ENCODE data around the gene ZNHIT1.

Gene ZNHIT1

DNA sequence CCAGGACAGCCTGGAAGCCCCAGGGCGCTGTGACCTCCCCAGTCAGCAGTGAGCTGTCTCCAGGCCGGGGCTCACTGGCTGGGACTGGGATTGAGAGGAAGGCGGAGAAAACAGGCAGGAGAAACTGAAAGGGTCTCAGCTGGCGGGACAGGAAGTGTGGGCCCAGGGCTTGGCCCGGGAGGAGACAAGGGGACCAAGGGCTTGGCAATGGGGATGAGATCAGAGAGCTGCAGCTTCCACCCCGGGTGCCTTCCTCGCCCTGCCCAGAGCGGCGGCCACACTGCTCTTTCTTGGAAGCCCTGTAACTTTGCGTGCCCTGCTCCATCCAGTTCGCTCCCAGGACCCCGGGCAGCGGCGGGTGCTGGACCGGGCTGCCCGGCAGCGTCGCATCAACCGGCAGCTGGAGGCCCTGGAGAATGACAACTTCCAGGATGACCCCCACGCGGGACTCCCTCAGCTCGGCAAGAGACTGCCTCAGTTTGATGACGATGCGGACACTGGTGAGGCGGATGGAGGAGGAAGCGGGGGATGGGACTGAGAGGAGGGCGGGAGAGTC lies 4.4 kb downstream of the ZNHIT1 start:
- peaks cover 62% of the 10 kb centered on the region for H3K36me3 Mint-ChIP-seq (ENCODE audit: low read depth)
- H3K27ac Mint-ChIP-seq = no peak overlapping the region
- H3K4me1 Mint-ChIP-seq (ENCODE audit: low read depth) = peaks cover 24% of the 10 kb centered on the region
- no peaks in the 10 kb centered on the region for H3K9me3 Mint-ChIP-seq
- H3K4me3 Mint-ChIP-seq = no peak overlapping the region
- no peak for DNase-seq
- H3K27me3 Mint-ChIP-seq = no peaks in the 10 kb centered on the region

GRCh38 chr7:101223528-101223927 lies 5.6 kb downstream of the ZNHIT1 start:
- Mint-ChIP-seq H3K36me3 (ENCODE audit: low read depth) (peaks cover 66% of the 10 kb centered on the region), H3K4me1 (ENCODE audit: low read depth) (peaks cover 23% of the 10 kb centered on the region), H3K4me3 (no peak overlapping the region), H3K9me3 (no peaks in the 10 kb centered on the region), H3K27me3 (no peaks in the 10 kb centered on the region), H3K27ac (no peak overlapping the region)
- DNase-seq = no peak

- H3K4me3 Mint-ChIP-seq = no peak overlapping the region
- no peak overlapping the region for H3K27ac Mint-ChIP-seq
- no peaks in the 10 kb centered on the region for H3K27me3 Mint-ChIP-seq
- no peak for DNase-seq
- H3K9me3 Mint-ChIP-seq = no peaks in the 10 kb centered on the region
- peaks cover 8% of the 10 kb centered on the region for H3K4me1 Mint-ChIP-seq (ENCODE audit: low read depth)
- H3K36me3 Mint-ChIP-seq (ENCODE audit: low read depth) = peaks cover 77% of the 10 kb centered on the region
Measured at GRCh38 chr7:101225650-101226049, 7.7 kb downstream of the ZNHIT1 start.

DNA sequence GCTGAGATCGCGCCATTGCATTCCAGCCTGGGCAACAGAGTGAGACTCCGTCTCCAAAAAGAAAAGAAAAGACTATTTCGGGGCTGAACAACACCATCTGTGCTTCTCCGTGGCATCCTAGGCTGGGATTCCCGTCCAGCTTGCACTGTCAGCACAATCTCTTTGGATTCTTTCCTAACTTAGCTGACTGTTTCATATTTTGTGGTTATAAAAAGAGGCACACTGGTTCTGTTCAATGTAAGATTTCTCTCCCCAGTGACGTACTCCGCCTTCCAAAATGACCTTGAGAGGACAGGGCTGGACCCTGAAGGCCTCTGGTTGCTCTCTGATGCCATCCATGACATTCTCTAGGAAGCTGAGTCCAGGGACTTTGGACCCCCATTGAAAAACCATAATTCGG lies 8.8 kb downstream of the ZNHIT1 start:
- H3K27me3 Mint-ChIP-seq = no peaks in the 10 kb centered on the region
- H3K4me3 Mint-ChIP-seq = no peak overlapping the region
- H3K27ac Mint-ChIP-seq = no peak overlapping the region
- H3K36me3 Mint-ChIP-seq (ENCODE audit: low read depth) = peaks cover 74% of the 10 kb centered on the region
- peaks cover 6% of the 10 kb centered on the region for H3K4me1 Mint-ChIP-seq (ENCODE audit: low read depth)
- H3K9me3 Mint-ChIP-seq = no peaks in the 10 kb centered on the region
- no peak for DNase-seq

- no peaks in the 10 kb centered on the region for H3K4me1 Mint-ChIP-seq (ENCODE audit: low read depth)
- no peak for DNase-seq
Measured at GRCh38 chr7:101231644-101232043, 13.7 kb downstream of the ZNHIT1 start.

DNA sequence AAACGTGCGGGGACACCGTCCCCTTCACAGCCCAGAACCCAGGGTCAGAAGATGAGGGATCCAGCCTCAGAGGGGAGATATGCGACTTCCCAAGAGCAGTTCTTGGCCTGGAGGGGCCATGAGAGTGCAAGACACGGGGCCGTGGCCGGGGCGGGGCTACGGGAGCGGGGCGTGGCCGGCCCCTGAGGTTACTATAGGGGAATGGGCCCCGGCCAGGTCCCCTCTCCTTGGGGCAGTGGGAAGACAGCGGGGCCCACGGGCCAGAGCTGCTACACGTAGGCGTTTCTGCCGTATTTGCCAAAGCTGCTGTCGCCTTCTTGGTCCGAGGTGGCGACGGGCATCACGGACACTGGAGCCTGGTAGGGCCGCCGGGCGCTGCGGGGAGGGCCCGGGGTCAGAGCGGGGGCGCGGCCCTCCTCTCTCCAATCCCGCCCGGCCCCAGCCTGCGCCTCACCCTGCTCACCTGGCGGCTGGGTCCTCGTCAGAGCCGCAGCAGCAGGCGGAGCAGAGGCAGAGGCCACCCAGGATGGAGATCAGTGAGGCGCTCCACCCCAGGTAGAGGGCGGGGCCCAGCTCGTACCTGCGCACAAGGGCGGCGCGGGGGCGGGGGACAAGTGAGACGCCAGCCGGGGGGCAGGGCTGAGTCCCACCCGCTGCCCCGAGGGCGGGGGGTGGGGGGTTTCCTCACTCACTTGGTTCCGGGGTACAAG lies 14.3 kb downstream of the ZNHIT1 start:
- DNase-seq = no peak
- no peaks in the 10 kb centered on the region for H3K27me3 Mint-ChIP-seq
- no peak overlapping the region for H3K4me3 Mint-ChIP-seq
- H3K4me1 Mint-ChIP-seq (ENCODE audit: low read depth) = no peaks in the 10 kb centered on the region
- peaks cover 49% of the 10 kb centered on the region for H3K36me3 Mint-ChIP-seq (ENCODE audit: low read depth)
- H3K27ac Mint-ChIP-seq = no peak overlapping the region
- no peaks in the 10 kb centered on the region for H3K9me3 Mint-ChIP-seq

More at GRCh38 chr7:101231644-101232043, 13.7 kb downstream of the ZNHIT1 start:
- Mint-ChIP-seq H3K27me3 (no peaks in the 10 kb centered on the region), H3K4me3 (no peak overlapping the region), H3K9me3 (no peaks in the 10 kb centered on the region), H3K27ac (no peak overlapping the region), H3K36me3 (ENCODE audit: low read depth) (peaks cover 47% of the 10 kb centered on the region)

DNA sequence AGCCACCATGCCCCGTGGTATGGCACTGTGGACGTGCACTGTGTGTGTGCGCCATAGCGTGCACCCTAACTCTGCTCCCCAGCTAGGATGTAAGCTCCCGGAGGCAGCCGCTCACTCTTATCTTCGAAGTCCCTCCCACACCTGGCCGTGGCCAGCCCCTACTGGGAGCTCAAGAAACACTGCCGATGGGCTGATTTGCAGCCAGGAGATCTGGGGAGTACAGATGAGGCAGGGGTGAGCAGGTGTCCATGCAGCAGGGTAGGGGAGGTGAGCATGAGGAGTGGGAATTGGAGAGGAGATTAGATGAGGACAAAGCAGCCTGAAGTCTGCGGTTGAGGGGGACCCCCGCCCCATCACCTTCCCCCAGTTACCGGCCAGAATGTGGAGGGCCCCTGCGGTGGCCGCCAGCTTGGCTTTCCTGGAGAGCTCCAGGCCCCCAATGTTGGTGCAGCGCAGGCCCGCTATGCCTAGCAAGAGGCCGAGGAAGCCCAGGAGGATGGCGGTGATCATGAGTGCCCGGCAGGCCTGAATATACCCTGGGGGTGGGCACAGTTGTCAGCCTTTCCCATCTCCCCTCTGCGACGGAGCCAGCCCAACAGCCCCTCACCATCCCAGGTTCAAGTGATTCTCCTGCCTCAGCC lies 16.1 kb downstream of the ZNHIT1 start:
- no peaks in the 10 kb centered on the region for H3K9me3 Mint-ChIP-seq
- H3K27me3 Mint-ChIP-seq = no peaks in the 10 kb centered on the region
- H3K36me3 Mint-ChIP-seq (ENCODE audit: low read depth) = peaks cover 46% of the 10 kb centered on the region
- DNase-seq = no peak
- no peak overlapping the region for H3K4me3 Mint-ChIP-seq
- H3K27ac Mint-ChIP-seq = no peak overlapping the region
- H3K4me1 Mint-ChIP-seq (ENCODE audit: low read depth) = peaks cover 2% of the 10 kb centered on the region

DNA sequence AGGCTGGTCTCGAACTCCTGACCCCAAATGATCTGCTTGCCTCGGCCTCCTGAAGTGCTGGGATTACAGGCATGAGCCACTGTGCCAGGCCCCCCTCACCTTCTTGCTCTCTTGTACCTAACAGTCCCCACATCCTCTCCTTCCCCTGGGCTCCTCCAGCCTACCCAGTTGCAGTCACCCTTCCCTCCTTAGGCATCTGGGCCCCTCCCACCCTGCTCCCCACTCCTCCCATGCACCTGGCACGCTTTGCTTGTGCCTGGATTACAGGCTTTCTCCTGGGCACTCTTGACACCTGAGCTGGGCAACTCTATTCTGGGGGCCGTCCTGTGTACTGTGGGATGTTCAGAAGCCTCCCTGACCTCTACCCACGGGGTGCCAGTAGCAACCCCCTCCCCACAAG lies 16.7 kb downstream of the ZNHIT1 start:
- no peak overlapping the region for H3K4me3 Mint-ChIP-seq
- no peak overlapping the region for H3K27ac Mint-ChIP-seq
- H3K9me3 Mint-ChIP-seq = no peaks in the 10 kb centered on the region
- peaks cover 2% of the 10 kb centered on the region for H3K4me1 Mint-ChIP-seq (ENCODE audit: low read depth)
- H3K36me3 Mint-ChIP-seq (ENCODE audit: low read depth) = peaks cover 47% of the 10 kb centered on the region
- DNase-seq = no peak
- H3K27me3 Mint-ChIP-seq = no peaks in the 10 kb centered on the region

- Mint-ChIP-seq H3K4me3 (no peak overlapping the region), H3K36me3 (ENCODE audit: low read depth) (peaks cover 48% of the 10 kb centered on the region), H3K4me1 (ENCODE audit: low read depth) (peaks cover 2% of the 10 kb centered on the region), H3K27me3 (no peaks in the 10 kb centered on the region), H3K27ac (no peak overlapping the region), H3K9me3 (no peaks in the 10 kb centered on the region)
- no peak for DNase-seq
Measured at GRCh38 chr7:101235050-101235449, 17.1 kb downstream of the ZNHIT1 start.

- H3K9me3 Mint-ChIP-seq = no peaks in the 10 kb centered on the region
- no peak for DNase-seq
- H3K36me3 Mint-ChIP-seq (ENCODE audit: low read depth) = peaks cover 50% of the 10 kb centered on the region
- no peaks in the 10 kb centered on the region for H3K27me3 Mint-ChIP-seq
- no peak overlapping the region for H3K27ac Mint-ChIP-seq
- H3K4me3 Mint-ChIP-seq = no peak overlapping the region
- peaks cover 2% of the 10 kb centered on the region for H3K4me1 Mint-ChIP-seq (ENCODE audit: low read depth)
Measured at GRCh38 chr7:101235522-101235921, 17.6 kb downstream of the ZNHIT1 start.

- H3K4me3 Mint-ChIP-seq = no peak overlapping the region
- peaks cover 53% of the 10 kb centered on the region for H3K36me3 Mint-ChIP-seq (ENCODE audit: low read depth)
- peaks cover 4% of the 10 kb centered on the region for H3K4me1 Mint-ChIP-seq (ENCODE audit: low read depth)
- no peak overlapping the region for H3K27ac Mint-ChIP-seq
- no peak for DNase-seq
- no peaks in the 10 kb centered on the region for H3K9me3 Mint-ChIP-seq
- no peaks in the 10 kb centered on the region for H3K27me3 Mint-ChIP-seq
Measured at GRCh38 chr7:101236292-101236835, 18.4 kb downstream of the ZNHIT1 start.

DNA sequence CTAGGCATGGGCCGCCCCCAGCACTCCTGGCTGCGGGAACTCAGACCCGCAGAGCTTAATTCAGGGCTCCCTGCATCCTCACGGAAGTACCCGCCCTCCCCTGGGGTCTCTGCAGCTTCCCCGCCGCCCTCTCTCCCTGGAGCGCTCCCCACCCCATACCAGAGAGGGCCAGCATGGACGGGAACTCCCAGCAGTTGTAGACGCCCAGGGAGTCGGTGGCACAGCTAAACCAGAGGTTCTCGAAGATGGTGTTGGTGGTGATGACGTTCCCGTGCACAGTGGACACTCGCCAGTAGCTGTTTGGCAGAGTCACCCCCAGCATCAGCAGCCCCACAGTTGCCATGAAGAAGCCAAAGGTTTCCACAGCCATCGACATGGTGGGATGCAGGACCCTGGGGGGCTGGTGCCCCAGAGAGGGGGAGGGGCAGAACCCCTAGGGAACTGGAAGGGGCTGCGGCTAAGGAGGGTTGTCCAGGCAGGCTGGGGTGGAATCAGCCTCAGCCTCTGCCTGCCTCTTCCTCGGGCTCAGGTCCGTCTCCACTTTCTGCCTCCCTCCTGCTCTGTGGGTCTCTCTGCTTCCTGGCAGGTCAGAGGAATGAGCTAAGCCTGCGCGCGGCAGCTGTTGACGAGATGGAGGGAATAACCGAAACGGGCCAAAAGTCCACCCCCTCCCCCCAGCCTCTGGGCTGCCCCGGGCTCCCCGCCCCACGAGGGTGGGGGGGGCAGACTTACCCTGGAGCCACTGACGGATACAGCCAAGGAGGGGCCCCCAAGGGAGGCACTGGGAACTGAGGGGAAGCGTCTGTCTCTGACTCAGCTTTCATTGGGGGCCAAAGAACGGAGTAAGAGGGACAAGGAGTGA lies 19.5 kb downstream of the ZNHIT1 start, which contains the start of gene CLDN15:
Gene CLDN15 (minus strand): TSS at position 597 of the 862 bp plus-strand sequence. CDS start 221 bp downstream, at position 376.
- H3K27me3 Mint-ChIP-seq = no peaks in the 10 kb centered on the region
- no peak for DNase-seq
- peak within 1 kb of the TSS; percentile 38 for H3K27ac Mint-ChIP-seq

GRCh38 chr7:101238226-101239182 lies 20.5 kb downstream of the ZNHIT1 start:
- H3K9me3 Mint-ChIP-seq = no peaks in the 10 kb centered on the region
- peak overlapping the region; percentile 38 for H3K27ac Mint-ChIP-seq
- DNase-seq = no peak
- H3K4me3 Mint-ChIP-seq = no peak overlapping the region
- no peaks in the 10 kb centered on the region for H3K27me3 Mint-ChIP-seq
- peaks cover 60% of the 10 kb centered on the region for H3K36me3 Mint-ChIP-seq (ENCODE audit: low read depth)
- peaks cover 15% of the 10 kb centered on the region for H3K4me1 Mint-ChIP-seq (ENCODE audit: low read depth)

More for the DNA sequence above, 19.5 kb downstream of the ZNHIT1 start, which contains the start of gene CLDN15:
- Mint-ChIP-seq H3K4me1 (ENCODE audit: low read depth) (peaks cover 6% of the 10 kb centered on the region), H3K9me3 (no peaks in the 10 kb centered on the region), H3K4me3 (no peak within 1 kb of the TSS), H3K36me3 (ENCODE audit: low read depth) (peaks cover 54% of the 10 kb centered on the region)
